Fibroblast of villous mesenchyme (primary cell): ENCODE measurements around the gene TRAPPC14. TPM values are rescaled to one million over a fixed set of nuclear protein-coding genes. Genes with fewer than 3 reads are reported as not detected.

Experiments used
- DNase-seq: peaks from one replicate; pipeline ENCODE4 v3.0.0-alpha.2; 2010; ENCODE audit warnings: low read depth
- H3K4me3 ChIP-seq: 2 replicates; pipeline ENCODE4 v1.5.1; 2011; ENCODE audit warnings: low read depth, mild to moderate bottlenecking, low read length
- CTCF ChIP-seq: IDR thresholded peaks from 2 replicates; pipeline ENCODE4 v1.5.1; 2012; ENCODE audit warnings: low read depth, mild to moderate bottlenecking, low read length; ENCODE audit not compliant: insufficient read depth
- total RNA-seq: library from RNA; depleted of rRNA; stranded (reverse); fragments of >200 nt; gene quantifications from 2 replicates; pipeline ENCODE4 v1.2.3, GENCODE V29; 2012

Gene TRAPPC14
- total RNA-seq, 1 donor: 14.2 TPM

DNA sequence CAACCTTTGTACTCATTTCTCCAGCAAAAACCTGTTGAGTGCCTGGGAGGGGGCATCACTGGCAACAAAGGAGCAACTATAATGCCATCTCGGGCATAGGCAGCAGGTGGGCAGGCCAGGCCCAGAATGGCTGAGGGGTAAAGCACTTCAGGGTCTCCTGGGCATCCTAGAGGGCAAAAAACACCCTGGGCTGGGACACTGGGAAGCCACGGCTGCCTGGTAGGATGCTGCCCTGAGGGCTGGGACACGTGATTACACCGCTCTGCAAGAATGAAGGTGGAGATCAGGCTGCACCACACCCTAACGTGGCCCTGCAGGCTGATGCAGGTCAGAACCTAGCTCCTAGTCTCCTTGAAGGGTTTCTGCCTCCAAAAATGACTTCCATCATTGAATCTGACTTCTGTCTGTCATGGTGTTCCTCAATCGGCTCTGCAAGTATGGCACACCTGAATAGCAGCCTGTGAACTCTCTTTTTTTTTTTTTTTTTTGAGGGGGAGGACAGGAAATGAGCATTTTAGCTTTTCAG, 4.5 kb upstream of the TRAPPC14 start:
- TF ChIP-seq CTCF: no peak
- no peak for DNase-seq
- no peak overlapping the region for H3K4me3 ChIP-seq

DNA sequence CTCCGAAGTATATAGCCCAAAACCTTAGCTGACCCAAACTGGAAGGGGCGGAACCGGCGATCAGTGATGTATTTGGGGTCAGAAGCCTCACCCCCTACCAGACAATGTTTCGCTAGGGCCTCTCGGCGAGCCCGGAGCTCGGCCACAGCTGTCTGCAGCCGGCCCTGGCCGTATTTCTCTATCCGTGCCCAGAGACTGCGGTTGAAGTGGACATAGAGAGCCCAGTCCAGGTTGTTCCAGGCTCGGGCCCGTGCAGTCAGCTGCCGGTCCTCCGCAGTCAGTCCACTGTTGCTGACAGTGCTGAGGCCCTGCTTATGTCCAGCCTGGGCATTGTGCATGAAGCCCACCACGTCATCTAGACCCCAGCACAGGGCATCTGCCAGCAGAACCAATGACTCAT, 1.5 kb upstream of the TRAPPC14 start:
- no peak for DNase-seq
- no peak overlapping the region for H3K4me3 ChIP-seq
- TF ChIP-seq CTCF: no peak

- peak overlapping the region; percentile 74 for H3K4me3 ChIP-seq
- no peak for DNase-seq
- no peak for TF ChIP-seq CTCF
Measured at GRCh38 chr7:100159099-100159623, 638 bp upstream of the TRAPPC14 start.

DNA sequence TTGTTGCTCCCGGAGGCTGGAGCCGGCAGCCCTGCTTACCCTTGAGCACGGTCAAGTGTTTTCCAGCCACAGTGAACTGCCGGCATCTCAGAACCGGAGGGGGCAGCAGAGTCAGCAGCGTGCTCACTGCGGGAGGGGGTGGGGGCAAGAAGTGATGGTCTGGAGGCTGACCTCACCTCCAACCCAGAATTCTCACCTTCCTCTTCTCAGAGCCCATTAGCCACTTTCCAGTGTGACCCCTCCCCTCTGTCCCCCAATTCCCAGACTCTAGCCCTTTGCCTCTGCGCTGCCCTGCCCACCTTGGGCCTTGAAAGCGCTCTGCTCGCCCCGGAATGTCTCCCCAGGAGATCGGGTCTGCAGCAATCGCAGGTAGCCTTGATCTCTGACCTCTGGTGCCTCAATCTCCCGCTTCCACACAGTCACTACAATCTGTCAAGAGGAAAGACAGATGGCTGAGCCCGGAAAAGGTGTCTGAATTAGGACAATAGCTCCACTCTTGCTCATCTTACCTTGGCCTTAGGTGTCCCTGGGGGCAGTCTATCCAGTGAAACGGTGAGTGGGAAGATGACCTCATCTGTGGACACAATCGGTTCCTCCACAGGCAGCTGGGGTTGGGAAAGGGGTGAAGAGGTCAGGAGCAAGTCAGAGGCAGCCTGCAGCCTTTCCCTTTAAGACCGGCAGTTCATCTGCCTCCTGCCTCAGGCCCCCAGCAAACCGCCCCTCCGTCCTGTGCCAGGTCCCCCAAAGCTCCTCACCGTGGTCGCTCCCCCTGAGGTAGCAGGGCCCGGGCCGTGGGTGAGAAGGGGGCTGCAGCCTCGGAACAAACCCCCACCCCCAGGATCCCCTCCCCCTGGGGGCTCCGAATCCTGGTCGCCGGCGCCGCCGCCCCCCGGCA, 942 bp downstream of the TRAPPC14 start:
- peak; percentile 24 for TF ChIP-seq CTCF
- peak overlapping the region; percentile 74 for H3K4me3 ChIP-seq
- peak; percentile 84 for DNase-seq

DNA sequence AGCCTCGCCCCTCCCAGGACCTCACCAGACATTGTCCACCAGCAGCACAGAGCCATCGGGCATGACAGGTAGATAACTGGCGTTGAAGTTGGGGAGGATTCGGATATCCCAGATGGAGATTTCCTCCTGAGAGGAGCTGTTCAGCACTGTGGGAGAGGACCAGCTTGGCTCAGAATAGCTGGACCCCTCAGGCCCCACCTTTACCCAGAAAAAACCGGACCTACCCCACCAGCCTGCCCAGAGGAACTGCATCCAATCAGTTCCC, 1.5 kb downstream of the TRAPPC14 start:
- H3K4me3 ChIP-seq: peak overlapping the region; percentile 74
- no peak for DNase-seq
- no peak for TF ChIP-seq CTCF

DNA sequence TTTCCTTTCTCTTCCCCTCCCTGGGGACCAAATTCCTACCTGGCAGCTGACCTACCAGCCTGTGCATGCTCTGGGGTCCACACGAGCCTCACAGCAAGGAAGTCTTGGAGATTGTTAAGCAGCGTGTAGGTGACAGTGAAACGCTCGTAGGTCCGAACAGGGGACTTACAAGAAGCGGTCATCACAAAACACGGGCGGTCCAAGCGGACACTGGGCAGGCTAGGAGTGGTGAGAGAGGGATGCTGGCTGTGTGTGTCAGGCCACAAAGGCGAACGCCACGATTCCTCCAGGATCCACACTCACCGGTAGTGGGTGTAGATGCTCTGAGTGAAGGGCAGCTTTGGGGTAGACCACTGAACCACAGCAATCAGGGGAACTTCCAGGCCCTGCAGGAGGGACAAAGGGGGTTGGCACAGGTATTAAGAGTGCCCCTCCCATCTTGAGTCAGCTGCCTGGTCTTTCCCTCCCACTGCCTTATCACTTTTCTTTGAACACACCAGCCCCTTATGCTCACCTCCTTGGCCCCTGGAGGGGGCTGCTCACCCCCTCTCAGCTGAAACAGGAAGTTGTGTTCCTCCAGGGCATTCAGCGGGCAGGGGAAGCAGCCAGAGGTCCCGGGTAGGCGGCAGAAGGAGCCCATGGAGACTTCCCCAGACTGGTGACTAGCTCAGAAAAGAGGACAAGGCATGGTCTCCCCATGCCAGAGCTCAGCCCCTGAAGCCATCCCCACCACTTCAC, 2.0 kb downstream of the TRAPPC14 start:
- no peak overlapping the region for H3K4me3 ChIP-seq
- no peak for TF ChIP-seq CTCF
- DNase-seq: no peak
